Activated CD4-positive, alpha-beta T cell treated with anti-CD3 and anti-CD28 coated beads, Interleukin-2, Interleukin-6, amounts not matched to agents 100 ng/mL and 50 ng/mL, durations not matched to agents 16 hours and 8 hours (primary cell): ENCODE results near the gene OR7G2.

Experiments used
- DNase-seq: peaks from one replicate; pipeline ENCODE4 v3.0.0-alpha.2; 2020

The OR7G2 gene

DNA sequence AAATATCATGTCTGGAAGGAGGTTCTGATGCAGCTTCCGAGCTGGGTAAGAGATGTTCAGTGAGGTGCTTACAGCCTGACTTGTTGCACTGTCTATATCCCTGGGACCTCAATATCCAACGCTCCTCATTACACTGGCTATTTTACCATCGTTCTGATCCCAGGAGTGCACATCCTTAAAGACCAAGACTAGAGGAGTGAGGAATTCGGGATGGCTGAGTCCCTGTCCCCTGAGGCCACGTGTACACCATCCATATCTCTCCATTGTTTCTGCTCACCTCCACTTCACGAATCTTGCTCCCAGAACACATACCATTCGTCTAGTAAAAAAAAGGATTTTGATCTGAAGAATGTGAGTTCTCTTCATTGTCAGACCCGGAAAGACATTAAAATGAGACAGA, at the start of gene OR7G2:
Gene OR7G2, minus strand, starts transcription at position 101 of the 400 bp plus-strand sequence. CDS start 4,232 bp downstream, outside the sequence.
- no peak for DNase-seq

DNA sequence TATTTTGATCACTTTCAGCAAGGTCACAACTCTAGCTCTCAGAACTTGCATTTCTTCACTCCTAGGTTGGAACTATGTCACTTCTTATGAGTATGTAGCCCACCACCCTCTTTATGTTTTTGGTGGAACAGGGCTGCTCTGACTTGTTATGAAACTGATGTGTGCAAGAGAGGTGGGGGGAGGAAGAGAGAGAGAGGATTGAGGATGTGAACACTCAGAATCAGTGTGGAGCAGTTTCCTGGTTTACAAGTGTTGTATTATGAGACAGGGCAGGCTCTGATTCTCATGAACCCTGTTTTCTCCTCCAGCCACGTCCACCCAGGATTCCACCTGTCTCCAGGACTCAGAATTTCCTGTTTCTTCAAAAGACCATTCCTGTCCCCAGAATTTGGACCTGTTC, 49.0 kb upstream of the OR7G2 start:
- no peak for DNase-seq

DNA sequence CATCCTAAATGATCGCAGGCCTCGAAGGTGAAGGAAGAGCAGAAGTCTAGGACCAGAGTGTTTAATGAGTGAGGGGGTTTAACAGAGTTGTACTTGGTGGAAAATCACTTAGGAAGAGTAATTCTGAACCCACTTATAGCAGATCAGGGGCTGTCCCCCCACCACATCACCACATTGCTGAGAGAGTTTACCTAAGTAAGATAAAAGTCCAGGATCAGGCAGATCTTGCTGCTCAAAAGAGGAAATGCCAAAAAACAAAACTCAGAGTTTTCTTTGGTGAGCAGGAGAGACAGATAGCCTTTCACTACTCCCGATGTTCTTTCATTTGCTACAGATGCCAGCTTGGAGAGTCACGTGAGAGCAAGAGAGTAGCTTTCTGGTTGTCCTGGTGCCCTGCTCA, 48.3 kb upstream of the OR7G2 start:
- DNase-seq, result no peak

DNA sequence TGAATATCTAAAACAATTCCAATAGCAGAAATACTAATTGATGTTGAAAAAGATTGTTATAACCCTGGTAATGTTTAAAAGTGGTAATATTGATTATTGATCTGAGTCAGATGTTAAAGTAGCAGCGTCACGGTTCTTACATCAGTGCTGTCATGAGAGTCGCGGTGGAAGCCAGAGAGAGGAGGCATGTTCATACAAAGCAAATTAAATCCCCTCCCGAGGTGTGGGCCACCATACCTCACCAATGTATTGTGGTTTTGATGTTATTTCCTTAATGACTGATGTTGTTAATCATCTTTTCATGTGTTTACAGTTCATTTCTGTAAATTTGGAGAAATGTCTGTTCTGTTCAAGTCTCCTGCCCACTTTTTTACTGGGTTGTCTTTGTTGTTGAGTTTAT, 44.1 kb upstream of the OR7G2 start:
- no peak for DNase-seq

GRCh38 chr19:9150650-9151049, 43.4 kb upstream of the OR7G2 start:
- no peak for DNase-seq

- DNase-seq, result no peak
Measured at GRCh38 chr19:9149997-9150396, 42.7 kb upstream of the OR7G2 start.

- no peak for DNase-seq
Measured at GRCh38 chr19:9148697-9149096, 41.4 kb upstream of the OR7G2 start.

DNA sequence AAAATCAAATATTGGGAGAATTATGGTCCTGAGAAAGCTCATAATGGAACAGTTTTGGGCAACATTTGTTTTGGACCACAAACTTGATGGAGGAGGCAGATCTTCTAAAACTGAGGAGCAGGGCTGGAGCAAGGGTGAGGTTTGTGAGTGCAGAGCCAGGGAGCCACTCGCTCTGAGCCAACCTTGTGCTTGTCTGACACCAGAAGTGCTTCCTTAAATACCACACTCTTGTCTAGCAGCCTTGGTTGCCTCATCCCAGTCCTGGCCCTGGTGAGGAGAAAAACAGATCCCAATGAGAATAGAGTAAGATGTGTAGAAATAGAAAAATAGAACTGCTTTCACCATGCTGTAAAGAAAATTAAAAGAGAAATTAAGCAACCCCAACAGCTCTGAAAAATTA, 39.6 kb upstream of the OR7G2 start:
- no peak for DNase-seq

DNA sequence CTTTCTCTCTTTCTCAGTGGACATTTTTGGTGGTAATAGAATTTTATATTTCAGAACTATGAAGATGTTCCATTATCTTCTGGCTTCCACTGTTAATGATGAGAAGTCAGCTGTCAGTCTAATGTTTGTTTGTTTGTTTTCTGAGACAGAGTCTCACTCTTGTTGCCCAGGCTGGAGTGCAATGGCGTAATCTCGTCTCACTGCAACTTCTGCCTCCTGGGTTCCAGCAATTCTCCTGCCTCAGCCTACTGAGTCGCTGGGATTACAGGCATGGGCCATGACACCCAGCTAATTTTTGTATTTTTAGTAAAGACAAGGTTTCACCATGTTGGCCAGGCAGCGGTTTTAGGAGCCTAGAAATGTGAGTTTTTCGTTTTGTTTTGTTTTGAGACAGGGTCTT, 37.6 kb upstream of the OR7G2 start:
- no peak for DNase-seq

DNA sequence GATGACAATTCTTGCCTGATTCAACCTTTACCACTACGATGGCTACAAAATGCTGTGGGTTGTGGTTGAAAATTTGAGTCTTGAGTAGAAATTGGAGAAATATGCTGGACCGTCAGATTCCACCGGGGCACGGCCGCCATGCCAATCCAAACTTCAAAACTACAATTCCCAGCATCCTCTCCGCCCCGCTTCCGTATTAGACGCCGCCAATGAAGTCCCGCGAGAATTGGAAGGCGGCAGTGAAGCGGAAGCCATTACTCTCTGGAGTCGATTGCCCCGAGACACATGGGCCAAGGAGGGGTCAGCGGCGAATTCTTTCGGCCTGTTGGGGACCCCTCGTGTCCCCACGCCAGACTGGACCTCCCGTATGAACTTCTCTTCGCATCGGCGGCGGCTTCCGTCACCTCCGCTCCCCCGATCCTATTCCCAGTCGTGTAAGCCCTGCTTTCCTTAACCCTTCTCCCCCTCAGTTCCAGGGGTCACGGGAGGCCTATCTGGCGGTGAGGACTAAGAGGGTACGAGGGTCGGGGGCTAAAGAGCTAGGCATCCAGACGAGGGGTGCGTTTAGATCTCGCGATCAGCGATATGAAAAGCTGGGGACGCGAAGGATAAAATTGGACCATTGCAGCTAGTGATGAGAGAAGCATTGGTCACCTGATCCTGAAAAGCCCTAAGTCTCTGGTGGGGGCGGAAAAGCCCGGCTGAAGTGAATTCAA, 33.0 kb upstream of the OR7G2 start, which contains the start of gene ZNF317:
Gene ZNF317, plus strand, starts transcription at position 239 of the 716 bp plus-strand sequence. CDS start 15,620 bp downstream, outside the sequence.
- DNase-seq, result peak; percentile 94

GRCh38 chr19:9139609-9140158, 32.4 kb upstream of the OR7G2 start:
- DNase-seq, result no peak

- DNase-seq, result no peak
Measured at GRCh38 chr19:9132422-9132821, 25.1 kb upstream of the OR7G2 start.

DNA sequence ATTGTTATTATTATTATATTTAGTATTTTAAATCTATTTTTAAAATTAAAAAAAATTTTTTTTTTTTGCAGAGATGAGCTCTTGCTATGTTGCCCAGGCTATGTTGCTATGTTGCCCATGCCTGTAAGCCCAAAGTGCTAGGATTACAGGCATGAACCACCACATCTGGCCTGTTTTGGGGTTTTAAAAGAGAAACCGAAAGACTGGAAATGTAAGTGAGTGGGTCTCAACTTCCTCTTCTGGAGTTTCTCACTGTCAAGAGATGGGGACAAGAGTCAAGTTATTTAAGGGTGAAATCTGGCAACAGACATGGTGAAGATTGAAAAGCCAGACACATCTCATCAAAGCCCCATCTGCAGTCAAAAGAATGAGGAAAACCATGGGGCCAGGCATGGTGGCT, 23.7 kb upstream of the OR7G2 start:
- DNase-seq, result no peak

DNA sequence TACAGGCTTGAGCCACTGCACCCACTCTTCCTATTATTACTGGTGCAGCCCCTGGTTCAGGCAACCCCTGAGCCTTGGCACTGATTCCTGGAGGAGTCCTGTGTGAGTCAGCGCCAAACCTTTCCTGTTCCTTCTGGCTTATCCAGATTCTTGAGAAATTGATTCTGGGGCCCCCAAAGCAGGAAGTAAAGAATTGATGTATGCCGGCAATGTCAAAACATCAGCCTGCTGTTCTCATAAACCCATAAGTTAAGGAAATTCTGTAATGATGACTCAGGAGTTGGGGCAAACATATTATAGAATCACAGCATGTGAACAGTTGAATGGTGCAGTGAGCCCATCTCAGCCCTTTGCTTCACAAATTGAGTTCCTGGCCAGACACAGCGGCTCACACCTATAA, 20.9 kb upstream of the OR7G2 start:
- no peak for DNase-seq

DNA sequence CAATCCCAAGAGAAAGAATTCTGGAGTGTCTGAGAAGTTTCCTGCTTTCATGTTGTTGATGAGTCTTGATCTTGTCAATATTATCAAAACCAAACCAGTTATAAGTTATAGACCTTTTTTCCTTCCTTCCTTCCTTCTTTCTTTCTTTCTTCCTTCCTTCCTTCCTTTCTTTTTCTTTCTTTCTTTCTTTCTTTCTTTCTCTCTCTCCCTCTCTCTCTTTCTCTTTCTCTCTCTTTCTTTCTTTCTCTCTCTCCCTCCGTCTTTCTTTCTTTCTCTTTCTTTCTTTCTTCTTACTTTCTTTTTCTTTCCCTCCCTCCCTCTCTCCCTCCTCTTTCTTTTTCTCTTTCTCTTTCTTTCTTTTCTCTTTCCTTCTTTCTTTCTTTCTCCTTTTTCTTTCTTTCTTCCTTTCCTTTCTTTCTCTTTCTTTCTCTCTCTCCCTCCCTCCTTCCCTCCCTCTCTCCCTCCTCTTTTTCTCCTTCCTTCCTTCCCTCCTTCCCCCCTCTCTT, 19.7 kb upstream of the OR7G2 start, which contains the start of gene OR7G3:
Gene OR7G3, minus strand, starts transcription at position 51 of the 506 bp plus-strand sequence. Its CDS starts 0 bp downstream, at position 51.
- DNase-seq, result no peak

- DNase-seq, result no peak
Measured at GRCh38 chr19:9116547-9116946, 9.3 kb upstream of the OR7G2 start.

DNA sequence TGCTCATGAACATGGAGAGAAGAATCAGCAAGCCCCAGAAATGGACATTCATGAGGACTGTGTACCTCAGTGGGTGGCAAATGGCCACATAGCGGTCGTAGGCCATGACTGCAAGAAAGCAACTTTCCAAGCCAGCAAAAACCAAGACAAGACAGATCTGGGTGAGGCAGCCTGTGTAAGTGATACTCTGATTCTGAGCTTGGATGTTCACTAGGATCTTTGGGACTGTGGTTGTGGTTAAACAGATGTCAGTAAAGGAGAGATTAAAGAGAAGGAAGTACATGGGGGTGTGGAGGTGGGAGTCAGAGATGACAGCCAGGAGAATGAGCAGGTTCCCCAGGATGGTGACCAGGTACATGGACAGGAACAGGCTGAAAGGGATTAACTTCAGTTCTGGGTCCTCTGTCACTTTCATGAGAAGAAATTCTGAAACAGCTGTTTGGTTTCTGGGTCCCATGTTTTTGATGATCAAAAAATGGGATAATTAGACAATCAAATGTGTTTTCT, 8.1 kb upstream of the OR7G2 start, which contains the start of gene OR7G1:
Gene OR7G1, minus strand, starts transcription at position 457 of the 507 bp plus-strand sequence. Its CDS starts 0 bp downstream, at position 457.
- no peak for DNase-seq

DNA sequence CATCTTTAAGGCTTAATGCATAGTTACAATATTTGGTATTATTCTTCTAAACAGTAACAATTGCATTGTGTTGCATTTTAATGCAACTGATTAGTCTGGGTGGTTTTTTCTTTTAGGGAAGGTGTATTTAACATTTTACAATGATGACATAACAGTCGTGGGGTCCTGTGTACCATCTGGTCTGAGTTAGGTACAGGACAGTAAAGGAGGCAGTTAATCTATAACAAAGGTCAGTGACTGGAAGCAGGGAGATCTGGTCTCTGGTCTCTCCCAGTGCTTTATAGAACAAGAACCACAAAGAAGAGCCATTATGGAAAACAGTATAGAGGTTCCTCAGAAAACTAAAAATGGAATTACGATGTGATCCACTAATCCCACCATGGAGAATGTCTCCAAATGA, 2.7 kb upstream of the OR7G2 start:
- no peak for DNase-seq

DNA sequence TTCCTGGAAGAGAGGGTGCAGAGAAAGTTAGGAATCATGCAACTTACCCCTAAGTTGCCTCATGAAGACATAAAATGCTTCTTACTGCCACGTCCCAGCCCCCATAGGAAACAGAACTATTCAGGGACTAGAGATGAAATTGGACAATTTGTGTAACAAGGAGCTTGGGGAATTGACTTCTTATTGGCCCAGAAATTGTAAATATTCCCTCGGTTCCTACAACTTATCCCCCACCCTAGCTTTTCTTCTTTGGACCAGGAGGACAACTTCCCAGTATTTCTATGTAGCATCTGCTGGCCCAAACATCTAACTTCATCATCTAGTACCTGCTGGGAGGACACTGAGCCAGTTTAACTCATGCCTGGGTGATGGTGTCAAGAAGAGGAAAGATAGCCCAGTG, 20.5 kb downstream of the OR7G2 start, which contains the start of gene OR1M1:
Gene OR1M1, plus strand, starts transcription at position 301 of the 400 bp plus-strand sequence. CDS start 6,184 bp downstream, outside the sequence.
- DNase-seq, result no peak

GRCh38 chr19:9078651-9079050, 28.6 kb downstream of the OR7G2 start:
- DNase-seq, result no peak

- DNase-seq, result no peak
Measured at GRCh38 chr19:9076901-9077300, 30.4 kb downstream of the OR7G2 start.

DNA sequence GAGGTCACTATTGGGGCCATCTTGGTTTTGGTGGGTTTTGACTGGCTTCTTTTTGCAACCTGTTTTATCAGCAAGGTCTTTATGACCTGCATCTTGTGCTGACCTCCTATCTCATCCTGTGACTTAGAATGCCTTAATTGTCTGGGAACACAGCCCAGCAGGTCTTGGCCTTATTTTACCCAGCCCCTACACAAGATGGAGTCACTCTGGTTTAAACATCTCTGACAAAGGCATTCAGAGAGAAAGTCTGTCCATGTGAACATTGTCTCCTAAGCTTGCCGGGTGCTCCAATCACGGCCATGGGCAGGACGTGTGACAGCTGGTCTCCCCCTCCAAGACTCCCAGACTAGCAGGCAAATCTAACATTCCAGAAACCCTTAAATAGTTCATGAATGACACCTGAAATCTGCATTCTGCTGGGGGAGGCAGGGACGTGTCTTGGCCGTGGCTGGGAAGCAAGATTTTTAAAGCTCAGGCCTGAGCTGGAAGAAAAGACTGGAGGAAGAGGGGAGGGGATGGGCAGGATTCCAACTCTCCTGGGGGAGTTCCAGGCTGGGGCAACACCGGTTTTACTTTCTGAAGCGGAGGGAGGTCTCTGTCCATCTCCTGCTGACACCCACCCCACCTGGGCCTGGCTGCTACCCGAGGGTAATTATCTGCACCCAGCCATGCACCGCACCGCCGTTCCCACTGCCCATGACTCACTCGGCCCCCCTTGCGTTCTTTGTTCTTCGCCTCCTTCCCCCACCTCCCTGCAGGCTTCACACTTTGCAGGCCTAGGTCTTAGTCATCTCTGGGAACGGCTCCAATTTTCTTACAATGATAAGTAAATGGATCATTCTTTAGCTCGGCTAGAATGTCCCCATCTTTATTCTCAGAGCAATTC, 32.0 kb downstream of the OR7G2 start:
- no peak for DNase-seq

DNA sequence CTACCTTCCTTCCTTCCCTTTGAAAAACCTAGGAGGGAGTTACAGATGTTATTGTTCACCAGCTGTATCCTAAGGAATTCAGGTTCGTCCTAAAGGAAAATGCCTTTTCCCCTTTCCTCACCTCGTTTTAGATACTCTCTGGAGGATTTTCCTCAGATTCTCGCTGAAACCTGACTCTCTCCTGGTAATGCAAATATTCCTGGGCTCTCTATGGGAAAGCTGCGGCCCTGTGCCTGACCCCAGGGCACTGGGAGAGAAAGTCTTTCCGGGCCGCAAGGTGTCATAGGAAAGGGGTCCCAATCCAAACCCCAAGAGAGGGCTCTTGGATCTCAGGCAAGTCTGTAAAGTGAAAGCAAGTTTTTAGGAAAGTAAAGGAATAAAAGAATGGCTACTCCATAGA, 33.5 kb downstream of the OR7G2 start:
- DNase-seq, result no peak
